ENCODE results near the gene CD33. TPM values are rescaled to one million over a fixed set of nuclear protein-coding genes. Genes with fewer than 3 reads are reported as not detected.

Gene CD33
- total RNA-seq, 6 experiments from 2014 or later = not detected

- H3K4me1 Mint-ChIP-seq (ENCODE audit: low read depth) = no peaks in the 10 kb centered on the region
- no peaks in the 10 kb centered on the region for H3K36me3 Mint-ChIP-seq (ENCODE audit: low read depth)
- H3K27ac Mint-ChIP-seq = no peak overlapping the region
- no peak for DNase-seq
- peaks cover 2% of the 10 kb centered on the region for H3K27me3 Mint-ChIP-seq (ENCODE audit: insufficient read depth)
- H3K4me3 Mint-ChIP-seq = no peak overlapping the region
- peaks cover 59% of the 10 kb centered on the region for H3K9me3 Mint-ChIP-seq
- TF ChIP-seq CTCF (IDR thresholded peaks at IDR 0.05) = no peak
Measured at GRCh38 chr19:51242881-51243630, 18.2 kb downstream of the CD33 start.

- Mint-ChIP-seq H3K27me3 (ENCODE audit: insufficient read depth) (peaks cover 2% of the 10 kb centered on the region), H3K36me3 (ENCODE audit: low read depth) (no peaks in the 10 kb centered on the region), H3K9me3 (peaks cover 69% of the 10 kb centered on the region), H3K4me3 (no peak overlapping the region), H3K4me1 (ENCODE audit: low read depth) (no peaks in the 10 kb centered on the region), H3K27ac (no peak overlapping the region)
- TF ChIP-seq CTCF (IDR thresholded peaks at IDR 0.05) = no peak
- no peak for DNase-seq
Measured at GRCh38 chr19:51246164-51246552, 21.3 kb downstream of the CD33 start.

- Mint-ChIP-seq H3K27ac (no peak overlapping the region), H3K9me3 (peaks cover 60% of the 10 kb centered on the region), H3K36me3 (ENCODE audit: low read depth) (no peaks in the 10 kb centered on the region), H3K4me1 (ENCODE audit: low read depth) (no peaks in the 10 kb centered on the region), H3K27me3 (ENCODE audit: insufficient read depth) (peaks cover 4% of the 10 kb centered on the region), H3K4me3 (no peak overlapping the region)
- no peak for DNase-seq
- no peak for TF ChIP-seq CTCF (IDR thresholded peaks at IDR 0.05)
Measured at GRCh38 chr19:51247972-51248590, 23.2 kb downstream of the CD33 start.

GRCh38 chr19:51250786-51251467 lies 26.0 kb downstream of the CD33 start, which contains the start of gene SIGLECL1:
Gene SIGLECL1, plus strand, starts transcription at chr19:51251080. Its CDS starts 12,993 bp downstream, at chr19:51264073.
- H3K4me3 Mint-ChIP-seq = no peak within 1 kb of the TSS
- H3K9me3 Mint-ChIP-seq = peaks cover 46% of the 10 kb centered on the region
- H3K4me1 Mint-ChIP-seq (ENCODE audit: low read depth) = no peaks in the 10 kb centered on the region
- TF ChIP-seq CTCF (IDR thresholded peaks at IDR 0.05) = no peak
- 0 out of 2 replicates have a peak, but pooled peaks cover 1% of the 10 kb centered on the region for H3K27me3 Mint-ChIP-seq (ENCODE audit: insufficient read depth)
- H3K36me3 Mint-ChIP-seq (ENCODE audit: low read depth) = no peaks in the 10 kb centered on the region
- no peak within 1 kb of the TSS for H3K27ac Mint-ChIP-seq
- DNase-seq = no peak

- Mint-ChIP-seq H3K27me3 (ENCODE audit: insufficient read depth) (0 out of 2 replicates have a peak, but pooled peaks cover 1% of the 10 kb centered on the region), H3K9me3 (peaks cover 41% of the 10 kb centered on the region), H3K27ac (no peak overlapping the region), H3K4me3 (no peak overlapping the region), H3K36me3 (ENCODE audit: low read depth) (no peaks in the 10 kb centered on the region), H3K4me1 (ENCODE audit: low read depth) (no peaks in the 10 kb centered on the region)
- no peak for DNase-seq
- no peak for TF ChIP-seq CTCF (IDR thresholded peaks at IDR 0.05)
Measured at GRCh38 chr19:51251468-51251820, 26.6 kb downstream of the CD33 start.

All from HFFc6 (cell line).